HG02973 (cell line): ENCODE measurements around the gene GALNT18.
"Not testable (repeated sequence)": the region's sequence is repeated elsewhere in the genome, so short reads cannot be mapped to it uniquely, and the experiment has no call there.

ENCODE experiments used
- ATAC-seq: cut with Tn5 transposase; IDR thresholded peaks from one replicate; pipeline ENCODE4 v1.9.1; 2021; ENCODE audit warnings: moderate library complexity; ENCODE audit not compliant: unreplicated experiment

Gene GALNT18

GRCh38 chr11:11366793-11367192 is 255.0 kb downstream of the GALNT18 start:
- ATAC-seq: no peak

GRCh38 chr11:11363674-11364073 is 258.1 kb downstream of the GALNT18 start:
- no peak for ATAC-seq

- ATAC-seq: no peak
Observed at GRCh38 chr11:11359611-11360010, 262.2 kb downstream of the GALNT18 start.

GRCh38 chr11:11356842-11357241 is 265.0 kb downstream of the GALNT18 start:
- no peak for ATAC-seq

GRCh38 chr11:11352878-11353277 is 268.9 kb downstream of the GALNT18 start, which contains the start of gene CSNK2A3:
CSNK2A3 (minus strand) TSS chr11:11353250; CDS start chr11:11353119, 131 bp downstream.
- not testable (repeated sequence) for ATAC-seq

- not testable (repeated sequence) for ATAC-seq
Observed at GRCh38 chr11:11351851-11352250, 270.0 kb downstream of the GALNT18 start.

- ATAC-seq: no peak
Observed at GRCh38 chr11:11351042-11351586, 270.7 kb downstream of the GALNT18 start.

GRCh38 chr11:11349870-11350337 is 271.9 kb downstream of the GALNT18 start:
- ATAC-seq: no peak

GRCh38 chr11:11349106-11349825 is 272.5 kb downstream of the GALNT18 start:
- ATAC-seq: no peak

- no peak for ATAC-seq
Observed at GRCh38 chr11:11348303-11348702, 273.5 kb downstream of the GALNT18 start.

GRCh38 chr11:11347592-11347991 is 274.2 kb downstream of the GALNT18 start:
- ATAC-seq: no peak

GRCh38 chr11:11346303-11346702 is 275.5 kb downstream of the GALNT18 start:
- ATAC-seq: no peak

- no peak for ATAC-seq
Observed at GRCh38 chr11:11345099-11345498, 276.7 kb downstream of the GALNT18 start.

- ATAC-seq: no peak
Observed at GRCh38 chr11:11344045-11344444, 277.8 kb downstream of the GALNT18 start.

- ATAC-seq: no peak
Observed at GRCh38 chr11:11338304-11338703, 283.5 kb downstream of the GALNT18 start.

GRCh38 chr11:11336664-11337063 is 285.1 kb downstream of the GALNT18 start:
- no peak for ATAC-seq

GRCh38 chr11:11335043-11335442 is 286.8 kb downstream of the GALNT18 start:
- ATAC-seq: no peak

- ATAC-seq: no peak
Observed at GRCh38 chr11:11334607-11335006, 287.2 kb downstream of the GALNT18 start.

- no peak for ATAC-seq
Observed at GRCh38 chr11:11332141-11332710, 289.6 kb downstream of the GALNT18 start.

- no peak for ATAC-seq
Observed at GRCh38 chr11:11329062-11329806, 292.6 kb downstream of the GALNT18 start.

GRCh38 chr11:11324090-11324489 is 297.7 kb downstream of the GALNT18 start:
- no peak for ATAC-seq
